ENCODE measurements around the gene ERG.

The ERG gene

GRCh38 chr21:38493549-38494250, 4.6 kb downstream of the ERG start:
- Mint-ChIP-seq H3K36me3 (ENCODE audit: low read depth) (no peaks in the 10 kb centered on the region), H3K4me3 (peak overlapping the region; percentile 28), H3K27ac (peak overlapping the region; percentile 47), H3K27me3 (peaks cover 16% of the 10 kb centered on the region), H3K9me3 (no peaks in the 10 kb centered on the region), H3K4me1 (ENCODE audit: low read depth) (peaks cover 71% of the 10 kb centered on the region)
- intact Hi-C loops (cut with micrococcal nuclease) = loop anchor here (10.0 kb wide), 1 partner anchor 89 kb away; no protein-coding TSS in a partner anchor

- Mint-ChIP-seq H3K4me3 (no peak overlapping the region), H3K36me3 (ENCODE audit: low read depth) (no peaks in the 10 kb centered on the region), H3K27me3 (peaks cover 8% of the 10 kb centered on the region), H3K27ac (no peak overlapping the region), H3K9me3 (no peaks in the 10 kb centered on the region), H3K4me1 (ENCODE audit: low read depth) (peaks cover 70% of the 10 kb centered on the region)
- intact Hi-C loops (cut with micrococcal nuclease) = loop anchor here (10.0 kb wide), 1 partner anchor 87 kb away; no protein-coding TSS in a partner anchor
Measured at GRCh38 chr21:38492007-38492406, 6.3 kb downstream of the ERG start.

GRCh38 chr21:38491536-38491935, 6.7 kb downstream of the ERG start:
- Mint-ChIP-seq H3K27ac (no peak overlapping the region), H3K27me3 (peaks cover 8% of the 10 kb centered on the region), H3K4me3 (no peak overlapping the region), H3K9me3 (no peaks in the 10 kb centered on the region), H3K4me1 (ENCODE audit: low read depth) (peaks cover 73% of the 10 kb centered on the region), H3K36me3 (ENCODE audit: low read depth) (no peaks in the 10 kb centered on the region)
- intact Hi-C loops (cut with micrococcal nuclease) = loop anchor here (10.0 kb wide), 1 partner anchor 87 kb away; no protein-coding TSS in a partner anchor

- intact Hi-C loops (cut with micrococcal nuclease) = loop anchor here (10.0 kb wide), 1 partner anchor 86 kb away; no protein-coding TSS in a partner anchor
- H3K4me1 Mint-ChIP-seq (ENCODE audit: low read depth) = peaks cover 70% of the 10 kb centered on the region
- H3K27ac Mint-ChIP-seq = no peak overlapping the region
- H3K9me3 Mint-ChIP-seq = no peaks in the 10 kb centered on the region
- no peak overlapping the region for H3K4me3 Mint-ChIP-seq
- no peaks in the 10 kb centered on the region for H3K36me3 Mint-ChIP-seq (ENCODE audit: low read depth)
- H3K27me3 Mint-ChIP-seq = peaks cover 8% of the 10 kb centered on the region
Measured at GRCh38 chr21:38490411-38491020, 7.8 kb downstream of the ERG start.

GRCh38 chr21:38489729-38490128, 8.5 kb downstream of the ERG start:
- H3K27ac Mint-ChIP-seq = no peak overlapping the region
- H3K9me3 Mint-ChIP-seq = no peaks in the 10 kb centered on the region
- no peak overlapping the region for H3K4me3 Mint-ChIP-seq
- H3K36me3 Mint-ChIP-seq (ENCODE audit: low read depth) = no peaks in the 10 kb centered on the region
- intact Hi-C loops (cut with micrococcal nuclease) = loop anchor here (10.0 kb wide), 1 partner anchor 85 kb away; no protein-coding TSS in a partner anchor
- H3K27me3 Mint-ChIP-seq = peaks cover 8% of the 10 kb centered on the region
- H3K4me1 Mint-ChIP-seq (ENCODE audit: low read depth) = peaks cover 62% of the 10 kb centered on the region

DNA sequence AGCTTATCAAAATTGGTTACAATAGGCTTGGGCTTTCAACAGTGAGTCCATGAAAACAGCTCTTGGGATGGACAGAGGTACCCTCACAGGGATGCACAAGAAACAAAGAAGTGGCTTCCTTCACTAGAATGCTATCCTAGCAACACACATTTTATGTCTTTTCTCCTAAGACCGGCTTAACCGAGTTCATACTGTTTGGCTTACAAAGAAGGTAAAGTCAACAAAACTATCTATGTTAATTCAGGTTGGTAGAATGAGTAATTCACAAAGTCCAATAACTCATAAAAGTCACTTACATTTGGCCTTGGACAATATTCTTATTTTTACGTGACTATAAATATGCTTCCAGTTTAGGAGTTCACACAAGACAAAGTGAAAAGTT, 9.0 kb downstream of the ERG start:
- Mint-ChIP-seq H3K27me3 (peaks cover 8% of the 10 kb centered on the region), H3K4me1 (ENCODE audit: low read depth) (peaks cover 57% of the 10 kb centered on the region)

DNA sequence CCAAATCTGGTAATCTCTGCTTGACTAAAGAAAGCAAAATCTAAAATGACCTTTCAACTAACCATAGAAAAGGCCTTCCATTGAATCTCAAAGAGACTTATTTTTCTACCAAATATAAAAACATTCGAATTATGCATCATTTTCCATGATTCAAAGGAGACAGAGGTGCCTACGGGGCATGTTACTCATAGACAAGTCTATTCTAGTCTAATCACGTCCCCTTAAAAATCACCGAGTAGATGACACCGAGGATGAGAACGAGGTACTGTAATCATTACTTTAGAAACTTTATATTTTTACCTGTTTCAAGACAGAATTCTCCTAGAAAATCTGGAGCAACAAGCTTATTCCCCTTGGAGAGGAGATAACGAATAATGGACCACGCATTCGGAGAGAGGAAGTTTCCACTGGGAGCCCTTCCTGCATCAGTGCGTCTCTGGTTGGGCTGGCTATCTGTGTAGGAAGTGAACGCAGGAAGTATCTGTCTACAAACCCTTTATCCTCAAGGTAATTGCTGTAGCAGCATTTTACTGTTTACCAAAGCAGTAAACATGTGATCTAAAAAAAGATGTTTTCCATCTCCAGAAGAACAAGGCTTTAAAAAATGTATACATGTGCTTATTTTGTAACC, 9.5 kb downstream of the ERG start:
- H3K36me3 Mint-ChIP-seq (ENCODE audit: low read depth) = no peaks in the 10 kb centered on the region
- no peak overlapping the region for H3K27ac Mint-ChIP-seq
- no peaks in the 10 kb centered on the region for H3K9me3 Mint-ChIP-seq
- H3K4me3 Mint-ChIP-seq = no peak overlapping the region
- H3K27me3 Mint-ChIP-seq = peaks cover 6% of the 10 kb centered on the region
- peaks cover 52% of the 10 kb centered on the region for H3K4me1 Mint-ChIP-seq (ENCODE audit: low read depth)
- intact Hi-C loops (cut with micrococcal nuclease) = no loop called here

More for the DNA sequence above, 9.0 kb downstream of the ERG start:
- Mint-ChIP-seq H3K27ac (no peak overlapping the region), H3K36me3 (ENCODE audit: low read depth) (no peaks in the 10 kb centered on the region), H3K4me3 (no peak overlapping the region), H3K9me3 (no peaks in the 10 kb centered on the region)
- intact Hi-C loops (cut with micrococcal nuclease) = no loop called here

DNA sequence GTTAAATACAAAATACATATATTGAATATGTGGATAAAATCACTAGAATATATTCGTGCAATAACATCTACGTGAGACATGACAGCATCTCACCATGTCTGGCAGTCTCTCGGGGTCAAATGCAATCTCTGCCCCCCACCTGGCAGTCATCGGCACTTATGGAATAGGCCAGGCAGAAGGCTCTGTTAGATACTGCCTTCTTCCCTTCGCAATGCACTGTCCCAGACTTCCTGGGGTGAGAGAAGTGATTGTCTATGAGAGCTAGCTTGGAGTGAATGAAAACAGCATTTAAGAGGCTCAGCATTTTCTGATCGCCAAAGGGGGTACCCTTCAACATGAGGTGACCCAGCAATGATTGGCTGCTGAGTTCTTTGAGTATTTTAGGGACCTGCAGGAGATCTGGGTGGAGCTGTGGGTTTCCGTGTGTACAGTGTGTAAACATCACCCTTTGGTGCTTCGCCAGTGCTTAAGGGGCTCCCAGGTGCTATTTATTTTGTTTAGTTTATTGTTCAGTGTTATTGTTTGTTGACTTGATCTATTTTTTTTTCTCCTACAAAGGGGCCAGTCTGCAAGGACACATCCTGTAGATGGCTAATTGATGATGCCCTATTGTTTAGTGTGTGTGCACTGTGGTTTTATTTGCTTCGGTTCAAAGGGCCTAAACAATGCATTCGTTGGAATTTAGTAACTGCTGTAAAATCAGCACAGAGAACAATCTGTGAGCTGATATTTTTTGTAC, 10.2 kb downstream of the ERG start:
- no peak overlapping the region for H3K4me3 Mint-ChIP-seq
- peaks cover 48% of the 10 kb centered on the region for H3K4me1 Mint-ChIP-seq (ENCODE audit: low read depth)
- H3K27me3 Mint-ChIP-seq = peaks cover 3% of the 10 kb centered on the region
- no peaks in the 10 kb centered on the region for H3K9me3 Mint-ChIP-seq
- intact Hi-C loops (cut with micrococcal nuclease) = no loop called here
- peak overlapping the region; percentile 53 for H3K27ac Mint-ChIP-seq
- no peaks in the 10 kb centered on the region for H3K36me3 Mint-ChIP-seq (ENCODE audit: low read depth)

- Mint-ChIP-seq H3K4me3 (no peak overlapping the region), H3K9me3 (no peaks in the 10 kb centered on the region), H3K27ac (peak overlapping the region; percentile 81), H3K36me3 (ENCODE audit: low read depth) (no peaks in the 10 kb centered on the region), H3K4me1 (ENCODE audit: low read depth) (peaks cover 43% of the 10 kb centered on the region), H3K27me3 (peaks cover 3% of the 10 kb centered on the region)
- intact Hi-C loops (cut with micrococcal nuclease) = no loop called here
Measured at GRCh38 chr21:38486706-38487105, 11.6 kb downstream of the ERG start.

DNA sequence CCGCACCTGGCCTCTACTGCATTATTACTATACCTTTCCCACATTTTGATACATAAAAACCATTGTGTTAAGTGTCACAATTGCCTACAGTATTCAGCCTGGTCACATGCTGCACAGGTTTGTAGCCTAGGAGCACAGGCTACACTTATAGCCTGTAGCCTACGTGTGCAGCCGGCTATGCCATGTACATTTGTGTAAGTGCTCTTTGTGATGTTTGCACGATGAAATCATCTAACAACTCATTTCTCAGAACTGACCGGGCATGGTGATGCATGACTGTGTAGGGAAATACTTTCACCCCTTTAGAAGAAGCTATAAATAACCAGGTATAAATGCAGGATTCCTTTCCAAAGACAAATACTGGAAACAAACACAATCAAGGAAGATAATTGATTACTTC, 12.1 kb downstream of the ERG start:
- Mint-ChIP-seq H3K36me3 (ENCODE audit: low read depth) (no peaks in the 10 kb centered on the region), H3K27me3 (peaks cover 3% of the 10 kb centered on the region), H3K9me3 (no peaks in the 10 kb centered on the region), H3K27ac (peak overlapping the region; percentile 81), H3K4me1 (ENCODE audit: low read depth) (peaks cover 42% of the 10 kb centered on the region), H3K4me3 (no peak overlapping the region)
- intact Hi-C loops (cut with micrococcal nuclease) = no loop called here

DNA sequence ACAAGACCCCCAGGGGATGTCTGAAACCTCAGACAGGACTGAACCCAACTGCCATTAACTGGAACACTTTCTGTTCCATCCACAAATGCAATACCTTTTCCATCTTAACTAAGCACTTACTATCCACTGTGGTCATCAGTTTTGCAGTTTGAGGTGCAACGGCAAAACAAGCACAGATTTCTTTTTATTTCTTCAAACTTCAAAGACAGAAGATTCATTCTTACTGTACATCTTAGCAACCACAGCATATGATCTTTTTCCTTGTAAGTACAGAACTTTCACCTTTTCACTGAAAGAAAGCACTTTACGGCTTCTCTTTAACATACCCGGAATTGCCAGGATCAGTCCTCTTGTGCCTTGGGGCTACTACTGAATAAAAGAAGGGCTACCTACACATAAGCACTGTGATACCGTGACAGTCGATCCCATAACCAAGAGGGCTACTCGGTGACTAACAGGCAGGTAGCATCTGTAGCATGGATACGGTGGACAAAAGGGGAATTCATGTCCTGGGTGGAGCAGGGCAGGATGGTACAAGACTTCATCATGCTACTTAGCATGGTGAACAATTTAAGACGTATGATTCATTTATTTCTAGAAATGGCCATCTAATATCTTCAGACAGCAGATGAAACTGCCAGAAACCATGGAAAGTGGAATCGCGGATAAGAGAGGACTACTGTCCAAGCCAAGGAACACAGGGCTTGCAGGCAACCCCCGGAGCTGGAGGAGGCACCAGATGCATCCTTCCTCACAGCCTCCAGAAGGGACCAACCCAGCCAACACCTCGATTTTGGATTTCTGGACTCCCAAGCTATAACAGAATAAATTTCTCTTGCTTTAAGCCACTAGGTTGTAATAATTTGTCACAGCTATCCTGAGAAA, 18.4 kb downstream of the ERG start:
- Mint-ChIP-seq H3K27me3 (peaks cover 11% of the 10 kb centered on the region), H3K4me1 (ENCODE audit: low read depth) (peaks cover 52% of the 10 kb centered on the region), H3K27ac (peak overlapping the region; percentile 72), H3K36me3 (ENCODE audit: low read depth) (no peaks in the 10 kb centered on the region), H3K9me3 (no peaks in the 10 kb centered on the region), H3K4me3 (no peak overlapping the region)
- intact Hi-C loops (cut with micrococcal nuclease) = no loop called here

DNA sequence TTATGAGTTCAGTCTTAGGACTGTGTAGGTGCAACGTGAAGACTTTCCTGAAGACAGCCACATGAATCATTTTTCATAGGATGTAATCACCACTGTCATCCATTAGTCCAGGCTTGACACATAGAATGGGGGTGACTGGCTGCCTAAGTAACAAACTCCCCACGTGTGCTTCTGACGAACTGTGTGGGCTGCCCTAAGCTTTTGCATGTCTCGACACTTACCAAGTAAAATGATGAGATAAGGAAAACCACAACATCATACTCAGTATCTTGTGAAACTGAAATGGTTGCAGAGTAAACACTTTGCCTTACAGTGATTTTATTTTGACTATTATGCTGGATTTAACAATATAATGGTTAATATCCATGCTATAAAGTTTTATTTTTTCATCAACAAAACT, 19.5 kb downstream of the ERG start:
- H3K4me1 Mint-ChIP-seq (ENCODE audit: low read depth) = peaks cover 62% of the 10 kb centered on the region
- no peaks in the 10 kb centered on the region for H3K9me3 Mint-ChIP-seq
- H3K27ac Mint-ChIP-seq = peak overlapping the region; percentile 72
- H3K27me3 Mint-ChIP-seq = peaks cover 11% of the 10 kb centered on the region
- intact Hi-C loops (cut with micrococcal nuclease) = no loop called here
- no peaks in the 10 kb centered on the region for H3K36me3 Mint-ChIP-seq (ENCODE audit: low read depth)
- no peak overlapping the region for H3K4me3 Mint-ChIP-seq

- Mint-ChIP-seq H3K27ac (peak overlapping the region; percentile 14), H3K36me3 (ENCODE audit: low read depth) (no peaks in the 10 kb centered on the region), H3K4me3 (peak overlapping the region; percentile 42), H3K4me1 (ENCODE audit: low read depth) (peaks cover 76% of the 10 kb centered on the region), H3K27me3 (peaks cover 13% of the 10 kb centered on the region), H3K9me3 (no peaks in the 10 kb centered on the region)
- intact Hi-C loops (cut with micrococcal nuclease) = no loop called here
Measured at GRCh38 chr21:38477226-38477625, 21.1 kb downstream of the ERG start.
